ENCODE measurements around the gene RAPGEF1.

Gene RAPGEF1

DNA sequence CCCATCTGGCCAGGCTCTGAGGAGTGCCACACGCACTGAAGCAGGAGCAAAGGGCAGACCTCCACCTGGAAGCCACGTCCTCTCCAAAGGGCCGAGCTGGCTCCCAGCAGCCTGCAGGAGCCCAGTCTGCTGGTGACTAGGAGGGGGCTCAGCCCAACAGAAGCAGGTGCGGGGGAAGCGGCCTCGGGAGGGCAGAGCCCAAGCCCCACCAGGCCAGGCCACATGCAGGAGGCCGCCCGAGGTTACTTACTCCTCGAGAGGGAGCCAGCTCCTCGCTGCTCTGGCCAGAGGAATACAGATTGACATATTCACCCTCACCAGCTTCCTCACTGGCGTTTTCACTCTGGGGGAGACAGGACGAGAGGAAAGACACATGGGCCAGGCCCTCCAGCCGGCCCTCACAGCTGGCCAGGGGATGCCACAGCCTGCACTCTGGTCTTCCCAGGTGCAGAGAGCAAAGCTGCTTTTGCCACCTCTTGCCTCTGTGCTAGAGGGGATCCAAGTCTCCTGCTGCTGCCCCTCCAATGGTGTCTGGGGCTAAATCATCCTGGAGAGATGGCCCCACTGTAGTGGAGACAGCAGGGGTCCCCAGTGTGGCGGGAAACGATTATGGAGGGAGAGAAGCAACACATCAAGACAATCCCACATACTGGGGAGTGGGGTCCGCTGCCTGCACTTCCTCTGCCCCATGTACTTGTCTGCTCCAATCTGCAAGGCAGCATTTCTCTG is 136.0 kb downstream of the RAPGEF1 start:
- DNase-seq (ENCODE audit: low read depth), result no peak

DNA sequence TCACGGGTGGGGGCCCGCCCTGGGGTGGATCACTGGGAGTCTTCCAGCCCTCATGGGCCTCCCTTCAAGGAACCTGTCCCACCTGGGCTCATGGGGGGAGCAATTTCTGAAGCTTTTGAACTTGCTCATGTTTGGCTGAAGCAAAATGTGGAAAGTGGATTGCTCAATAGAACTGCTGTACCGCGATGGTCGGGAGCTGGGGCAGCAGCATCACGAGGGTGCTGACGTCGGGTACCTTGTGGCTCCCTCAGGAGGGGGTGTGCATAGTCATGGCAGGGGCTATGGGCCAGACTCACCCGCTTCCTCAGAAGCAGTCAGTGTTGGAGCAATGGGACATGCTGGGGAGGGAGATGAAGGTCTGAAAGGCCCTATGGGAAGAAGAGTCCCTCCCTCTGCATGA is 136.7 kb downstream of the RAPGEF1 start:
- DNase-seq (ENCODE audit: low read depth), result no peak

DNA sequence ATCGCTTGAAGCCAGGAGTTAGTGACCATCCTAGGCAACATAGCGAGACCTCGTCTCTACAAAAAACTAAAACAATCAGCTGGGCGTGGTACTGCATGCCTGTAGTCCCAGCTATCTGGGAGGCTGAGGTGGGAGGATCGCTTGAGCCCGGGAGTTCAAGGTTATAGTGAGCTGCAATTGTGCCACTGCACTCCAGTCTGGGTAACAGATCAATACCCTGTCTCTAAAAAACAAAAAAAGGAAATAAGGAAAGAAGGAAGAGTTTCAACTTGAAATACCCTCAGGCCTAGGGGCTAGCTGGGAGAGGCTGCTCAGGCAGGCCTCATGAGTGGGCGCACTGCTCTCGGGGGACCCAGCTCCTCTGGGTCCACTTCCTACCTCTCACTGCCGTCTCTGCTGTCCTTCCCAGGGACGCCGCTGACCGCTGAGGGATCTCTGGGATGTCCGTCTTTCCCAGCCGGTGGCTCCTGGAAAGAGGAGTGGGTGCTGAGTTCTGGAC is 138.1 kb downstream of the RAPGEF1 start:
- DNase-seq (ENCODE audit: low read depth), result no peak

DNA sequence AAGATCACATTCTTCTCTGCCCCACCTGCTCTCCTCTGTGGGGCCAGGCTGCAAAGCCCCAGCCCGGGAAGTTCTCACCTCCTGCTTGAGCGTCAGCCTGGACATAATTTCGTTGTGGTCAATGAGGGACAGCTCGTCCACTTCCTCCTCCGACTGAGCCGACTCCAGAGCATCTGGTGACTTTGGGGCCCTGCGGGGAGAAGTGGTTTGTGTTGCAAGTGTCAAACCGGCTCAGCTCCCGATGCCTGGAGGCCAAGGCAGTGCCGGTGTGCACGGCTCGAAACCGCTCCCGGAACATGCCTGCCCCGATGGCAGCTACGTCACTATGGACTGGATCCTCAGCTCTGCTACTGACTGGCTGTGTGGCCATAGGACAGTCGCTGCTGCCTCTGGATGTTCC is 141.8 kb downstream of the RAPGEF1 start:
- DNase-seq (ENCODE audit: low read depth), result no peak

DNA sequence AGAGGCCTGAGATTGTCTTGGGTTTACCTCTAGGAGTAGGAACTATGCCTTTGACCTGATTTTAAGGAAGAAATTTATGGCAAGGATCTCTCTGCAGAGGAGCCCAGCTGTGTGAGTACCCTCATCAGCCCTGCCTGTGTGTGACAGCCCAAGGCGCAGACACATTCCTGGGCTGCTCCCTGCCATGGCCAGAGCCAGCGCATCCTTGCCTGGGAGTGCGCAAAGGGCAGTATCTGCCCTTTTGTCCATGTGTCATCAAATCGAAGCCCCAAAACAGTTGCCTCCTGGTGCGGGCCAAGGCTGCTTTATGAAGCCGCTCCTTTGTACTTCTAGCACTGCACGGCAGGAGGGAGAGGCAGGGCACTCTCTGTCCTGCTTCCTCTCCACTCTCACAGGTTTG is 142.6 kb downstream of the RAPGEF1 start:
- DNase-seq (ENCODE audit: low read depth), result no peak

DNA sequence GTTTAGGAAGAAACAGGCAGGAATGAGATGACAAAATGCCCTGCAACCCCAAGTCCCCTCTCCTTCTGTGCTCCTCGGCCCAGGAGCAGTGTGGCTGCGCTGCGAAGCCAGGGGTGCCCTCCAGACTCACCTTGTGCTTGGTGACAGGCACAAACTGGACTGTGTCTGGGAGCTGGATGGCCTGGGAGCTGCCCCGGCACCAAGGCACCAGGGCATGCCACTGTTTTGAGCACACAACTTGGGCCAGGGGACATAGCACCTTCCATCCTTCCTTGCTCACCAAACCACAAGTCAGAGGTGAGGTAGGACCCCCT is 143.5 kb downstream of the RAPGEF1 start:
- no peak for DNase-seq (ENCODE audit: low read depth)

DNA sequence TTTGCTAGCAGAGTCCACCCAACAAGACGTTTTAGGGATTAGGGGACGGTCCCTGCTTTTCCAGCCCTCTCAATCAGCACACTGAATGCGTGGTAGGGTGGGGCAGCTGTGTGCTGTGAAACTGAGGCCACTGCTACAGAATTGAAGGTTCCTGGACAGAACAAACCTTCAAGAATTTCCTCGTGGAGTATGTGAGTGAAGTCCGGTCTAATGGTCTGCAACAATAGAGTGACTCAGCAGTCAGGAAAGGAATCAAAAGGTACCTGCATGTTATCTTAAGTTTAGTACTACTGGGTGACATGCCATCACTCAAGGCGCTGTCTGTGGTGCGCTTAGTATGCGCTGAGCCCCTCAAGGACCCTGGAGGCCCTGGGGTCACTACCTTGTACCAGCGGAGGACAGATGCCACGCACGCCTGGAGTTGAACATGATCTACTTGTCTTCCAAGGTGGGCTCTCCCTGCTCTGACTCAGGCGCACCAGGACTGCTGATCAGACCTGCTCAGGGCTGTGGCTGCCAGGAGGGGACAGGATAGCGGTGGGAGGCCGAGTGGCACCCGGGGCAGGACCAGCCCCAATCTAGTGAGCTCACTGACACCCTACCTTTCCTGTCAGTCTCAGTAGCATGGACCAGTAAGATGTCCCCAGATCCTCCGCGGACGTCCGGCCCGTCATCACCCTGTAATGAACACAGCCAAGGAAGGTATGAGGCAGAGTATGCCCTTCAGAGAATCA is 144.0 kb downstream of the RAPGEF1 start:
- DNase-seq (ENCODE audit: low read depth), result no peak

DNA sequence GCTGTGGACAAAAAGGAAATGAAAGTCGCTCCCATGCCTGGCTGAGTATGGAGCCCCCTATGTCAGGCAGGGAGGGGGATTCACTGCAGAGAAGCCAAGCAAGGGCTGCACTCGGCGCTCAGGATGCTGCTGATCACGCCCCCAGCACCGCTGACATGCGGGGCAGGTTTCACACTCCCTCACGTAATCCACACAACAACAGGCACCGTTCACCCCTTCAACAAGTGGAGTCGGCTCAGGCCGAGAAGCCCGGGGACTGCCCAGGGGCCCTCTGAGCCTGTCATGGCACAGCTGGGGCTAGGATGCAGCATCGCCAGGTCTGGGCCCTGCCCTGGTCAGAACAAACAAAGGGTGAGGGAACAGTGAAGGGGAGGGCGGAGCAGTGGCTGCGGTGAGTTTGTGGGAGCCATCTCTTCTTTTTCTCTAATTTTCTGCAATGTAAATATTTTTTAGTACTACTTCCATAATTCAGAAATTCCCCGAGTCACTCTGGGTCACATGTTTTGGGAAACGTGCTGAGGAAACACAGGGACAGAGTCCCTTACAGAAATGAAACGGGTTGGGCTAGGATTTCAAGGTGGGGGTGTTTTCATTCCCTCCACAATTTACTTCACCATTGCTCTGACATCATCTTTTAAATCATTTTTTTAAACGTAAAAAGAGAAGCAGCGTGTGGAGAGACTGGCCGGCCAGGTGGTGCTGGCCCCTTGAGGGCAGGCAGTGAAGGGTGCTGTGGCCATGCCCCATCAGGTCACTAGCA is 144.8 kb downstream of the RAPGEF1 start:
- DNase-seq (ENCODE audit: low read depth), result no peak

DNA sequence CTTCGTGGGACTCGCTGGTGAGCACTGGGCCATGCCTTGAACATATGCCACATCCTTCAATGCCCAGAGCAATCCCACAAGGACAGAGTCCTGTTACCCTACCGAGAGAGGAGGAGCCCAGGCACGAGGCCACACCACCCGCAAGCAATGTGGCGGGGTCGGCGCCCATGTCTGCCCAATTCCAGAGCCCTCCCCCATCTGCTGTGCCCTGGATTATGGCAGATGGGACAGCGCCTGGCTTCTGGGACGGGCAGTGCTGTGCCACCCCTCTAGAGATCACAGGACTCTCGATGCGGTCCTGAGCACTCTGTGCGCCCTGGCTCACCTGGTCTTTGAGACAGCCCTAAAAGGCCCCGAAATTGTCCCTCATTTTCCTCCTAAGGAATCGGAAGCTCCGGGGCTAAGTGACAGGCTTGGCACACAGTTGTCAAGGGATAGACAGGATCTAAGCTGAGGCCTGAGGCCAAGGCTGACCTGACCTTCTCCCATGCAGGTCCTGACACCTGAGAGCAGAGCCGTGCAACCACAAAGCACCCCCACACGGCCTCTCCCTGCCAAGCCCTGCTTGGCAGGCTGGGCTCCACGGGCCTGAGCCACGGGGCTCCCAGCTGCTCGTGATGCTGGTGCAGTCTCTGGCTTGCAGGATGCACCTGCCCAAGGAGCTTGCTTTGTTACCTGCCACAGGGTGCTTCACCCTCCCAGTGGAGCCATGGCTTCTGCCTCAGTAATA is 145.8 kb downstream of the RAPGEF1 start:
- DNase-seq (ENCODE audit: low read depth), result no peak

DNA sequence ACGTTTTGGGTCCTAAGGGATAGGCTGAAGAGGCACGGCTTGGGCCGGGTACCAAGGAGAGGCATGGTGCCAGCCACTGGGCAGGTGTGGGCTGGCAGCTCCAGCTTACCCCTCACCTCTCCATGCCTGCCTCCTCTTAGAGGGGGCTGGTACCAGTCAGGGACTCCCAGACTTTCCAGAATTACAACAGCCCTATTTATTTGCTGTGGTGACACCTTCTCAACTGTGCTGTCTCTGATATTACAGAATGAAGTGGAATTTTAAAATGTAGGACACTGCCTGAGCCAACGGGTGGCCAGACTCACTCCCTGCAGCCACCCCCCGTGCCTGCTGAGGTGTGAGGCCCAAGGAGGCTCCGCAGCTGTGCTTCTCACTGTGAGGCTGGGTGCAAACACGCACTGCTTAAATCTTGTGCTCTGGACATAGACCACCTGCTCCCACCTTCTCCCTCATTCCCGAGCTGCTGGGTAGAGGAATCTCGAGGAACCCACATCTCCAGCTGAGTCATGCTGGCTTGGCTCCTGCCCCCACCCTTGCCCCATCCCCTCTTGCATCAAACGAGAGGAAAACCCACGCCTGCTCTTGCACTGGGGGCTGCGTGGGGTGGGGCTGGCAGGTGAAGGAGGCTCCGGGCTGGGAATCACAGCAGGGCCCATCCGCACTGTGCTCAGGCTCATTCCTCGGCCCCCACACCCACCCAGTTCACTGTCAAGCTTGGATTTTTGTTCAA is 146.6 kb downstream of the RAPGEF1 start:
- DNase-seq (ENCODE audit: low read depth), result no peak

DNA sequence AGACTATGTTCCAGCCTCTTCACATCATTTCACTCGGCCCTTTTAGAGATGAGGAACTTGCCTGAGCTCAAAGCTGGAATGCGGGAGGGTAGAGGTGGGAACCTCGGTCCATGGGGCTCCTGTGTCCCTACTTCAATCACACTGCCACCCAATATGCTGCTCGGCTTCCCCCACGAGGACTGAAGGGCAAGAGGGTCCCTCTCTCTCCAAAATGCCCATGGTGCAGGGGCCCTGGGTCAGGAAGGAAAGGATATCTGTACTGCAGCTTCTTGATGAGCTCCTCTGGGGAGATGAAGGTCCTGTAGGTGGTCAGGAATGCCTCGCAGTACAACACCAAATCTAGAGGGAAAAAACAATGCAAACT is 148.0 kb downstream of the RAPGEF1 start:
- DNase-seq (ENCODE audit: low read depth), result no peak

DNA sequence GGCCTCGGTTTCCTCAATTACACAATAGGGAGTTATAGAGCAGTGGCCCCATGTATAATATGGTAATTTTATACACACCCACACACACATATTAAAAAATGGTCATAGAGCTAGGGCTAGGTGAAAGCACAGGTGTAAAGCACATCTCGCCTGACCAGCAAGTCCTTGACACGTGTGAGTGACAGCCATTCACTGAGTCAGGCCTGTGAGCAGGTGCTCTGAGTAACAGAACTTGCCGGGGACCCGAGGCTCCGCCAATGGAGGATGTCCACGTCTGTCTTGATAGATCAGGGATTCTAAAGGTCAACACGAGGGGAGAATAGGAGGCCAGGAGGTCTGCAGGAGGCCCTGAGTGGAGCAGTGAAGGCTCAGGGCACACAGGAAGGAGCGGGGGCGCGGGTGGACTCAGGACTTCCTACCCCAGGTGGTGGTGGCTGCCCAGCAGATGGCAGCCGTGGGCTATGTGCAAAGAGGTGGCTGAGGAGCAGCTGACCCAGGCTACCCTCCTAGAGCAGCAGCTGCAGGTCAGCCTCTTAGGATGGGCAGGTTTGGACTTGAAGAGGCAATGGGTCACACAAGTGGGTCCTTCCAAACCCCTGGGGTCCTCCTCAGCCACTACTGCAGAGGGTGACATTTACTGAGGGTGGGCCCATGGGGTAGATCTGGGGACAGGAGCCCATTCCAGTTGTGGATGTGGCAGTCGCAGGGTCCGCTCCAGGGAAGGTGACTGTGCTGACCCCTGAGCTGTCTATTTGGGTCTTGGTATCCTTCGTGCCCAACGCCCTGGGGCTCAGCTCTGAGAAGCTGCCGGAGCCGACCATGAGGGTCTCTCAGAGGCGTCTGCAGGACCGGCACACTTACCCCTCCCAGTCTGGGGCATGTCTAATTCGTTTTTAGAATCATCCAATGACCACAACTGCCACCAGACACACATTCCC is 148.7 kb downstream of the RAPGEF1 start:
- peak; percentile 40 for DNase-seq (ENCODE audit: low read depth)

DNA sequence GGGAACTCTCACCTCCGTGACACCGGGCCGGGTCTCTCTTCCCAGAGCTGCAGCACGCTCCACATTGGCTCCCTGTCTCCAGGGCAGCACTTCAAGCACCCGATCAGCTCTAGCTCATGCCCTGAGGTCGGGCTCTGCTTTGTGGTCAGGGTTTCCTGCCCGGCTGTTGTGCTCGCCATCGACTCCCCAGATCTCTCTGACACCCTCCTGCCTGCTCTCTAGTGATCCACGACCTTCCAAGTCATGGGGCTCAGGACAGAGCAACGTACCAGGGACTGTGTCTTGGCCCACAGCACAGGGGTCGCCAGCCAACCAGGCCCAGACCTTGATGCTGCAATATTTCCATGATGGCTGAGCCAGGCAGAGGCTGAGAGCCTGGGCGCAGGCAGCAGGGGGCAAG is 149.4 kb downstream of the RAPGEF1 start:
- DNase-seq (ENCODE audit: low read depth), result no peak

DNA sequence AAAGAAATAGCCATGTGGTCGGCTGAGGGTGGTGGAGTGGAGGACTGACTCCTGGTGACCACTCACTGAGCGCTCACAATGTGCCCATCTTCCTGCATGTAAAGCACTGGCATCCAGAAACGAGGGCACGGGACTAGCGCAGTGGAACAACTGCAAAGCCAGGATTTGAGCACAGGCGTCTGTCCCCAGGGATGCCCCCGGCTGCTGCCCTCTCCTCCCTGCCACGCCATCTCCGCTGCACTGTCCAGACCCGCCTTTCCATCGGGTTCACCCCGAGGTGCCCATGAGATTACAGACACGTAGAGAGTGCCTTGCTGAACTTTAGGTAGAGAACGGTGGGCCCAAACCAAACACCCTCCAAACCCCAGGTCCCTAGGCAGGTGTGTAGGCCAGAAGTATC is 149.9 kb downstream of the RAPGEF1 start:
- DNase-seq (ENCODE audit: low read depth), result no peak

DNA sequence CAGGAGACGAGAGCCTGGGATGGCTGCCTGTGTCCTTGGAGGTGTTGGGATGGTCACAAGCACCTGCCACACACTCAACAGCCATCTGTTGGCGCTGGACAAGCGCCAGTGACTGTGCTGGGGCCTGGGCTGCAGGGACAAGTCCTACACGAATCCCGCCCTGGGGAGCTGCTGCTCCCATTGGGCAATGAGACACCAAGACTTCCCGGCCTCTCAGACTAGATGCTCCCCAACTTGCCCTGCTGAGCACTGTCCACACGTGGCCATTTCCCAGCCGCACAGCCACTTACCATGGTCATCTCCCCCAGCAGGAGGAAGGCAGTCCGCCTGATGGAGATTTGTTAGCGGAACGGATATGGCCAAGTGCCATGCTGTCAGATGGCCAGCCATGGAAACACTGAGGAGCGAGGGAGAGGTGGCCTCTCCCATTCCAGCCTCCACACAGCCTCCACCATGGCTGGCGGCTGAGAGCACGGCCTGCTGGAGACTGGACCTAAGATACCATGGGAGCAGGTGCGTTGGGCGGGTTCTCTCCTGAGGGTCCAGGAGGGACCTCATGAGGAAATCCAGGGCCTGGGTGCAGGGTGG is 150.7 kb downstream of the RAPGEF1 start:
- no peak for DNase-seq (ENCODE audit: low read depth)

DNA sequence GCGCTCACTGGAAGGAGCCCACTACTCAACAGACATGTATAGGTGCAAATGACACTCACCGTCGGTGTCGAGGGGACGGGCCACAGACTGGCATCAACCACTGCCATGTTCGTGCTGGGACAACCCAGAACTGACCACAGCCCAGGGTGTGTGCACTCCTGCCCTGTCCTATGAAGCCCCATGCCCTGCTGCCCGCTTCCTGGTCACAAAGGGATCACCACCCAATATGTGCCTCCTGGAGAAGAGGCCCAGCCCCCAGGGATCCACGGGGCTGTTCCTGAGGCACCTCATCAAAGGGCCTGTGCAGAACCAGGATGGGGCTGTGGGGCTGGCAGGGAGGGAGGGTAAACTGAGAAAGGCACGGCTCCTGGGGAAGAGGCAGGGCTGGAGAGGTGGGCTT is 151.5 kb downstream of the RAPGEF1 start:
- DNase-seq (ENCODE audit: low read depth), result no peak

DNA sequence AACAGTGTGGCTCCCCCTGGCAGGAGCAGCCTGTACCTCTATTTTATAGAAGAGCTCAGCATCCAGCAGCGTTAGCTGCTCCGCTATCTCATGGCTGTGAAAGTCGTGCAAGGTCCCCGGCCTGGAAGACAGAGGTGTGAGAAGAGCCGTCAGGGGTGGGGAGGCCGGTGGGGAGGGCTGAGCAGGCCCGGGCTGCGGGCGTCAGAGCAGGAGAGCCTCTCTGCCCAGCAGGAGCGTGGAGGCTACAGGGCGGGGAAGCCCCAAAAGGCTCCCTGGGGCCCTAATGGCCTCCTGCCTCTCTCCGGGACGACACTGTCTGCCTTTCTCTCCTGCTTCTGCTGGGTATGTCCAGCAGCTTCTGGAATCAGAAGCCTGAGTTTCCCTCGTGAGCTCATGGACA is 152.0 kb downstream of the RAPGEF1 start:
- no peak for DNase-seq (ENCODE audit: low read depth)

DNA sequence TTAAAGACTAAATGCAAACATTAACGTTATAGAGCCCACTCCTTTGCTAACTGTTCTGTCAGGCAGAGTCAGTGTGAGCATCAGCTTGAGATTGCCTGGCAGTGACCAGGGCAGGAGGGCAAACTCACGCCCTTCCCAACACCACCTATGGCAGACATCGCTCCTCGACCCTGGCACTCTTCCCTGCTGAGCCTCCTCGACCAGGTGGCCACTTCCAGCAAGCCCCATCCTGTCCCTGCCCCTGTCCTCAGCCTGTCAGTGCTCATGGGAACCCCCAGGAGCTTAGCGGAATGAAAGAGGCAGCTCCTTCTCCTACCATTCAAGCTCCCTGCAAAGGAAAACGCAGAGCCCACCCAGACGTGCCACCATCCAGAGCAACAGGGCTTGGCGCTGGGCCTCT is 152.5 kb downstream of the RAPGEF1 start:
- no peak for DNase-seq (ENCODE audit: low read depth)

DNA sequence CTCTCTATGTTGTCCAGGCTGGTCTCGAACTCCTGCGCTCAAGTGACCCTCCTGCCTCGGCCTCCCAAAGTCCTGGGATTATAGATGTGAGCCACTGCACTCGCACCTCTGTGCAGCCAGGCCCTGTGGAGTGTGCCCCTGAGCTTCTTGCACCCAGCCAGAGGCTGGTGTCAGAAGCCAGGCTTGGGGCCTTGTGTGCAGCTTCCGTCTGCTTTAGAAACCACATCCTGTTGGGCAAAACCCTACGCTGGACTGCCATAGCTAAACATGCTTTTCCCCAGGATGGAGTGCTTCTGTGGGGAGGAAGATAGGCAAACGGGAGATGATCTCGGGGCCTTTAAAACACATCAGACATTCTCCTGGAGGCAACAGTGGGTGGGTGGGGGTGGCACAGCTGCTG is 154.5 kb downstream of the RAPGEF1 start:
- DNase-seq (ENCODE audit: low read depth), result no peak

DNA sequence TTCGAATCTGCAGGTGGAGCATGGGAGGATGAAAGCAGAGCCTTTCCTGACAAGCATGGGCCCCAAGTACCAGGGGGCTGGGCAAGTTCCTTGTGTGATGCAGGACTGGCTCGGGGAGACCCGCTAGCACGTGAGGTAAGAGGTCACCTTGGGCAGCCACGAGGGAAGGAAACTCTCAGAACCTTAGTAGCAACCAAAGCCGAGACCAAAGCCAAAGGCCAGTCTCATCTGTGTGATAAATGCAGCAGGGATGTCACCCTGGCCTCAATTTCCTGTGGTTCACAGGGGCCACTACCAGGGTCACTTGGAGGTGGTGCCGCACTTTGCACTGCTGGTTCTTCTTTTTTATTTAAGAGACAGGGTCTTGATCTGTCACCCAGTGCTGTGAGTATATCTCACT is 155.0 kb downstream of the RAPGEF1 start:
- no peak for DNase-seq (ENCODE audit: low read depth)

All from stimulated activated CD8-positive, alpha-beta memory T cell treated with anti-CD3 and anti-CD28 coated beads, Interleukin-15, amount 100 ng/mL, for 1 hour (primary cell).